ENCODE measurements around the gene CDKAL1. TPM values are rescaled to one million over a fixed set of nuclear protein-coding genes. Genes with fewer than 3 reads are reported as not detected.
"Not testable (repeated sequence)": the region's sequence is repeated elsewhere in the genome, so short reads cannot be mapped to it uniquely, and the experiment has no call there.

CDKAL1 gene
- total and polyA plus RNA-seq, 4 donors = 2.0 to 12.9 (median 6.7) TPM

GRCh38 chr6:20819774-20820400 lies 285.6 kb downstream of the CDKAL1 start:
- no peak for TF ChIP-seq ZBTB33 (IDR thresholded peaks at IDR 0.05)
- Histone ChIP-seq H3K9ac (ENCODE audit: low read depth in 1 of 2, low read length in 2 of 2) (no peak overlapping the region), H3K36me3 (ENCODE audit: control insufficient read depth in 4 of 4, insufficient read depth in 3 of 4, low read depth in 1 of 4, low read length in 3 of 4) (no peaks in the 10 kb centered on the region), H3K9me3 (ENCODE audit: control insufficient read depth in 4 of 4, low read length in 3 of 4) (no peaks in the 10 kb centered on the region), H3K4me1 (ENCODE audit: control insufficient read depth in 4 of 4, insufficient read depth in 4 of 4, low read length in 3 of 4) (no peaks in the 10 kb centered on the region), H3K27ac (ENCODE audit: low read depth in 1 of 2, low read length in 2 of 2) (no peak overlapping the region), H3K27me3 (ENCODE audit: control insufficient read depth in 4 of 4, insufficient read depth in 4 of 4, low read length in 3 of 4) (no peaks in the 10 kb centered on the region), H3K4me3 (ENCODE audit: low read depth in 1 of 3, low read length in 3 of 3) (no peak overlapping the region)
- 98% methylated on average over 7 of the region's 7 CpGs for WGBS
- no peak for DNase-seq (ENCODE audit: low spot score)

- DNase-seq (ENCODE audit: low spot score) = no peak
These were observed 292.1 kb downstream of the CDKAL1 start for GRCh38 chr6:20826378-20826777.

GRCh38 chr6:20827798-20828197 lies 293.5 kb downstream of the CDKAL1 start:
- H3K27me3 ChIP-seq (ENCODE audit: control insufficient read depth in 4 of 4, insufficient read depth in 4 of 4, low read length in 3 of 4) = no peaks in the 10 kb centered on the region
- DNase-seq (ENCODE audit: low spot score) = no peak
- no peak overlapping the region for H3K27ac ChIP-seq (ENCODE audit: low read depth in 1 of 2, low read length in 2 of 2)
- no peaks in the 10 kb centered on the region for H3K9me3 ChIP-seq (ENCODE audit: control insufficient read depth in 4 of 4, low read length in 3 of 4)
- H3K4me1 ChIP-seq (ENCODE audit: control insufficient read depth in 4 of 4, insufficient read depth in 4 of 4, low read length in 3 of 4) = peaks cover 0 to 1% (median 0%) of the 10 kb centered on the region in 4 donors
- TF ChIP-seq RXRA (IDR thresholded peaks at IDR 0.05) (peak in 1 of 2 donors; percentile 27), ATF3 (IDR thresholded peaks at IDR 0.05) (peak; percentile 29), YY1 (IDR thresholded peaks at IDR 0.05) (peak; percentile 15), NR2F2 (IDR thresholded peaks at IDR 0.05) (no peak), FOXA1 (IDR thresholded peaks at IDR 0.05) (no peak)
- no peak overlapping the region for H3K9ac ChIP-seq (ENCODE audit: low read depth in 1 of 2, low read length in 2 of 2)
- 96% methylated on average over 1 of the region's 1 CpG for WGBS
- no peak overlapping the region for H3K4me3 ChIP-seq (ENCODE audit: low read depth in 1 of 3, low read length in 3 of 3)
- H3K36me3 ChIP-seq (ENCODE audit: control insufficient read depth in 4 of 4, insufficient read depth in 3 of 4, low read depth in 1 of 4, low read length in 3 of 4) = no peaks in the 10 kb centered on the region

More at GRCh38 chr6:20826378-20826777, 292.1 kb downstream of the CDKAL1 start:
- H3K9ac ChIP-seq (ENCODE audit: low read depth in 1 of 2, low read length in 2 of 2) = no peak overlapping the region
- no peaks in the 10 kb centered on the region for H3K9me3 ChIP-seq (ENCODE audit: control insufficient read depth in 4 of 4, low read length in 3 of 4)
- H3K27me3 ChIP-seq (ENCODE audit: control insufficient read depth in 4 of 4, insufficient read depth in 4 of 4, low read length in 3 of 4) = no peaks in the 10 kb centered on the region
- WGBS = 72% methylated on average over 6 of the region's 6 CpGs
- H3K4me3 ChIP-seq (ENCODE audit: low read depth in 1 of 3, low read length in 3 of 3) = no peak overlapping the region
- TF ChIP-seq RXRA (IDR thresholded peaks at IDR 0.05) (no peak), GABPA (IDR thresholded peaks at IDR 0.05 in 1 of 2, conservative IDR thresholded peaks at IDR 0.05 in 1 of 2) (no peak)
- no peak overlapping the region for H3K27ac ChIP-seq (ENCODE audit: low read depth in 1 of 2, low read length in 2 of 2)
- no peaks in the 10 kb centered on the region for H3K36me3 ChIP-seq (ENCODE audit: control insufficient read depth in 4 of 4, insufficient read depth in 3 of 4, low read depth in 1 of 4, low read length in 3 of 4)
- H3K4me1 ChIP-seq (ENCODE audit: control insufficient read depth in 4 of 4, insufficient read depth in 4 of 4, low read length in 3 of 4) = peaks cover 0 to 1% (median 0%) of the 10 kb centered on the region in 4 donors

- Histone ChIP-seq H3K9ac (ENCODE audit: low read depth in 1 of 2, low read length in 2 of 2) (no peak overlapping the region), H3K27ac (ENCODE audit: low read depth in 1 of 2, low read length in 2 of 2) (no peak overlapping the region), H3K4me3 (ENCODE audit: low read depth in 1 of 3, low read length in 3 of 3) (no peak overlapping the region), H3K4me1 (ENCODE audit: control insufficient read depth in 4 of 4, insufficient read depth in 4 of 4, low read length in 3 of 4) (peaks cover 0 to 1% (median 0%) of the 10 kb centered on the region in 4 donors), H3K9me3 (ENCODE audit: control insufficient read depth in 4 of 4, low read length in 3 of 4) (no peaks in the 10 kb centered on the region), H3K27me3 (ENCODE audit: control insufficient read depth in 4 of 4, insufficient read depth in 4 of 4, low read length in 3 of 4) (no peaks in the 10 kb centered on the region), H3K36me3 (ENCODE audit: control insufficient read depth in 4 of 4, insufficient read depth in 3 of 4, low read depth in 1 of 4, low read length in 3 of 4) (no peaks in the 10 kb centered on the region)
- 97% methylated on average over 1 of the region's 1 CpG for WGBS
- TF ChIP-seq SP1 (IDR thresholded peaks at IDR 0.05) (no peak), TAF1 (conservative IDR thresholded peaks at IDR 0.05) (no peak), MAX (IDR thresholded peaks at IDR 0.05) (no peak), REST (IDR thresholded peaks at IDR 0.05) (no peak), RXRA (IDR thresholded peaks at IDR 0.05) (no peak), FOXA1 (IDR thresholded peaks at IDR 0.05) (no peak), RAD21 (IDR thresholded peaks at IDR 0.05) (no peak)
- no peak for DNase-seq (ENCODE audit: low spot score)
These were observed 296.3 kb downstream of the CDKAL1 start for GRCh38 chr6:20830576-20830975.

GRCh38 chr6:20831251-20831650 lies 297.0 kb downstream of the CDKAL1 start:
- H3K27ac ChIP-seq (ENCODE audit: low read depth in 1 of 2, low read length in 2 of 2); H3K27me3 ChIP-seq (ENCODE audit: control insufficient read depth in 4 of 4, insufficient read depth in 4 of 4, low read length in 3 of 4); H3K4me1 ChIP-seq (ENCODE audit: control insufficient read depth in 4 of 4, insufficient read depth in 4 of 4, low read length in 3 of 4); H3K36me3 ChIP-seq (ENCODE audit: control insufficient read depth in 4 of 4, insufficient read depth in 3 of 4, low read depth in 1 of 4, low read length in 3 of 4); H3K4me3 ChIP-seq (ENCODE audit: low read depth in 1 of 3, low read length in 3 of 3); H3K9me3 ChIP-seq (ENCODE audit: control insufficient read depth in 4 of 4, low read length in 3 of 4); H3K9ac ChIP-seq (ENCODE audit: low read depth in 1 of 2, low read length in 2 of 2); DNase-seq (ENCODE audit: low spot score): not testable (repeated sequence)
- 99% methylated on average over 7 of the region's 7 CpGs for whole genome bisulfite sequencing

All from liver (tissue), 9 donors.